Measurements from ENCODE around the gene PVALB. TPM values are rescaled to one million over a fixed set of nuclear protein-coding genes. Genes with fewer than 3 reads are reported as not detected.

PVALB gene
- total RNA-seq, 4 donors from 2014 or later, result not detected

DNA sequence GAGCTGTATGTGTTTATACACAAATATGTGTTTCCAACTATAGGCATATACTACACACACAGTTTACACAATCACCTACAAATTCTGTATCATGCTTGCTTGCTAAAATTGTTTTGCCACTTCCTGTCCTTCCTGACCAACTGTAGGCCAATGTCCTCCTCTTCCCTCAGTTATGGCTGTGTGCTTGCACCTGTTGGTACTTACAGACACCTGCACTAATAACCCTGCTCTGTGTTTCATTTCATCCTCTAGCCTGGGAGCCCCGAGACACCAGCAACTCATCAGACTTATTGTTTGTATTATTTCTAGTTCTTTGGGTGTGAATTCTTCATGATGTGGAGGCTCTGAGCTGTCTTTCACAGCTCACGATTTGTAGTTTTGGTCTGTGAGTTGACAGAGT is 42.1 kb upstream of the PVALB start:
- intact Hi-C loops (cut with DNase I), result loop anchor here (5.0 kb wide), 2 partner anchors 118 to 312 kb away; no protein-coding TSS in a partner anchor
- H3K4me3 ChIP-seq, result no peak overlapping the region
- H3K4me1 ChIP-seq, result peaks cover 0 to 11% (median 8%) of the 10 kb centered on the region in 4 donors
- H3K9me3 ChIP-seq, result no peaks in the 10 kb centered on the region
- WGBS, result 72% methylated on average over 2 of the region's 2 CpGs
- H3K27ac ChIP-seq (replicated peaks in 1 of 4), result no peak overlapping the region
- TF ChIP-seq CTCF (IDR thresholded peaks at IDR 0.05) (no peak), EP300 (IDR thresholded peaks at IDR 0.05) (no peak), POLR2A (IDR thresholded peaks at IDR 0.05; ENCODE audit: low read depth) (no peak), POLR2AphosphoS5 (IDR thresholded peaks at IDR 0.05) (no peak)
- peaks cover 0 to 21% (median 0%) of the 10 kb centered on the region in 4 donors for H3K27me3 ChIP-seq
- DNase-seq (ENCODE audit: extremely low spot score), result no peak
- no peaks in the 10 kb centered on the region for H3K36me3 ChIP-seq

DNA sequence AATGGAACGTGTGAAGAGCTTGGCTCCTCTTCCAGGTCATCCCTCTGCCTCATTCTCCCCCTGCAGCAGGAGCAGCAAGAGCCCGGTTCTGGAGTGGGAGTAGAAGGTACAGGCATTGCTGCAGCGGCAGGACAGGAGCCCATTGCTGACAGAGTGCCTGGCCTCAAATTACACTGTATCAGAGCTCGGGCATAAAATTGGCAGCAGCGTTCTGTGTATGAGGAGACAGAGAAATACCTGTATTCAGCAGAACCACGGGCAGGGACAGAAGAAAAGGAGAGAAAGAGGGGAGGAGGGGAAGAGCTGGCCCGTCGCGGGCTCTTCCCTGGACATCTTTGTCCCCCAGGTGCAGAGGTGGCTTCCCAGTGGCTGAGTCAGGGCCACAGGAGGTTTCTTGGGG is 41.3 kb upstream of the PVALB start:
- TF ChIP-seq POLR2A (IDR thresholded peaks at IDR 0.05; ENCODE audit: low read depth) (no peak), POLR2AphosphoS5 (IDR thresholded peaks at IDR 0.05) (no peak), EP300 (IDR thresholded peaks at IDR 0.05) (no peak), CTCF (IDR thresholded peaks at IDR 0.05) (no peak)

DNA sequence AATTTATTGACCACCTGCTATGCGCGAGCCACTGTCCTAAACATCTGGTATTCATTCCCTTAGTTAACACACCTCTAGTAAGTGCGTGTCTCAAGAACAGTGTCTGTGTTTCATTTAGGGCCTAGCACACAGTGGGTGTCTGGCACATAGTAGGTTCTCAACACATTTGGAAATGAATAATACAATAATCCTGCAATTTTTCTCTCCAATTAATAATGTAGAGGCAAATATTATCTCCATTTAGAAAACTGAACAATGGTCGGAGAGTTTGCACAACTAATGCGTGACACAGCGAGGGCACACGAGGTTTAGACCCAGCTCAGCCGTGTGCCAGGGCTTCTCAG is 39.9 kb upstream of the PVALB start:
- Histone ChIP-seq H3K27ac (replicated peaks in 1 of 4) (no peak overlapping the region), H3K4me1 (peaks cover 0 to 18% (median 14%) of the 10 kb centered on the region in 4 donors), H3K27me3 (peaks cover 0 to 34% (median 0%) of the 10 kb centered on the region in 4 donors), H3K9me3 (no peaks in the 10 kb centered on the region), H3K4me3 (no peak overlapping the region), H3K36me3 (no peaks in the 10 kb centered on the region)
- TF ChIP-seq CTCF (IDR thresholded peaks at IDR 0.05) (no peak), EP300 (IDR thresholded peaks at IDR 0.05) (no peak), POLR2A (IDR thresholded peaks at IDR 0.05; ENCODE audit: low read depth) (no peak), POLR2AphosphoS5 (IDR thresholded peaks at IDR 0.05) (no peak)
- DNase-seq (ENCODE audit: extremely low spot score), result no peak
- intact Hi-C loops (cut with DNase I), result loop anchor here (2.0 to 5.0 kb wide), 3 partner anchors 74 to 309 kb away; no protein-coding TSS in a partner anchor
- WGBS, result 63% methylated on average over 8 of the region's 8 CpGs

More for the DNA sequence above, 41.3 kb upstream of the PVALB start:
- Histone ChIP-seq H3K4me1 (peaks cover 0 to 18% (median 13%) of the 10 kb centered on the region in 4 donors), H3K9me3 (no peaks in the 10 kb centered on the region), H3K4me3 (no peak overlapping the region), H3K27ac (replicated peaks in 1 of 4) (no peak overlapping the region), H3K36me3 (no peaks in the 10 kb centered on the region), H3K27me3 (peaks cover 0 to 29% (median 0%) of the 10 kb centered on the region in 4 donors)
- intact Hi-C loops (cut with DNase I), result loop anchor here (5.0 kb wide), 2 partner anchors 119 to 311 kb away; no protein-coding TSS in a partner anchor
- no peak for DNase-seq (ENCODE audit: extremely low spot score)
- 58% methylated on average over 9 of the region's 9 CpGs for WGBS

- Histone ChIP-seq H3K36me3 (no peaks in the 10 kb centered on the region), H3K4me3 (no peak overlapping the region), H3K9me3 (no peaks in the 10 kb centered on the region), H3K27ac (replicated peaks in 1 of 4) (no peak overlapping the region), H3K4me1 (peaks cover 0 to 18% (median 14%) of the 10 kb centered on the region in 4 donors), H3K27me3 (peaks cover 0 to 38% (median 0%) of the 10 kb centered on the region in 4 donors)
- WGBS, result 9% methylated on average over 23 of the region's 30 CpGs
- no peak for TF ChIP-seq POLR2A (IDR thresholded peaks at IDR 0.05; ENCODE audit: low read depth)
- TF ChIP-seq CTCF (IDR thresholded peaks at IDR 0.05), result peak; percentile 99
- no peak for TF ChIP-seq EP300 (IDR thresholded peaks at IDR 0.05)
- peak in 1 of 2 donors; percentile 79 for TF ChIP-seq POLR2AphosphoS5 (IDR thresholded peaks at IDR 0.05)
- intact Hi-C loops (cut with DNase I), result loop anchor here (2.0 to 5.0 kb wide), 3 partner anchors 73 to 309 kb away; no protein-coding TSS in a partner anchor
- peak; percentile 94 for DNase-seq (ENCODE audit: extremely low spot score)
Measured at GRCh38 chr22:36856121-36856791, 39.4 kb upstream of the PVALB start.
